Heart right ventricle (tissue), 16 donors: ENCODE results near the gene IFITM1. TPM values are rescaled to one million over a fixed set of nuclear protein-coding genes. Genes with fewer than 3 reads are reported as not detected.
A peak's percentile ranks its signal among the peaks of the same experiment; 100 is the strongest.

Source experiments
- ATAC-seq, 8 donors: fragments of 200-7000 bp; cut with Tn5 transposase; one replicate each; pipeline ENCODE4 v1.9.1; 2020; ENCODE audit warnings: mild to moderate bottlenecking in 8 of 8, moderate library complexity in 8 of 8, moderate number of reproducible peaks in 1 of 8
- DNase-seq, 2 donors: peaks; one replicate each; pipeline ENCODE4 v3.0.0-alpha.2; 2020
- H3K27ac ChIP-seq, 10 donors: fragments of 200-600 bp; sonication (generic) in 2 of 10; one replicate each; pipeline versions ENCODE4 v1.5.0 to v1.8.0; 2020 to 2022; ENCODE audit warnings: mild to moderate bottlenecking in 3 of 10
- H3K27me3 ChIP-seq, 7 donors: fragments of 200-600 bp; one replicate each; pipeline ENCODE4 v1.8.0; 2021 to 2022; ENCODE audit warnings: mild to moderate bottlenecking in 2 of 7
- H3K36me3 ChIP-seq, 9 donors: fragments of 200-600 bp; sonication (generic) in 1 of 9; one replicate each; pipeline versions ENCODE4 v1.5.0 to v1.8.0; 2020 to 2022; ENCODE audit warnings: mild to moderate bottlenecking in 2 of 9
- H3K4me1 ChIP-seq, 9 donors: fragments of 200-600 bp; sonication (generic) in 1 of 9; one replicate each; pipeline versions ENCODE4 v1.5.0 to v1.8.0; 2020 to 2022; ENCODE audit warnings: mild to moderate bottlenecking in 4 of 9
- H3K4me3 ChIP-seq, 10 donors: fragments of 200-600 bp; sonication (generic) in 2 of 10; one replicate each; pipeline versions ENCODE4 v1.5.0 to v1.8.0; 2020 to 2022; ENCODE audit warnings: mild to moderate bottlenecking in 7 of 10, moderate library complexity in 2 of 10
- H3K9me3 ChIP-seq, 11 donors: fragments of 200-600 bp in 10 of 11; sonication (generic) in 2 of 11; one replicate each; pipeline versions ENCODE4 v1.5.0 to v1.8.0; 2013 to 2022; ENCODE audit warnings: mild to moderate bottlenecking in 2 of 11, control low read depth in 1 of 11, moderate library complexity in 1 of 11
- WGBS, 2 donors: extraction: QIAGEN DNeasy Blood & Tissue Kit; methylation state at CpG; one replicate each; pipeline ENCODE4 v1.1.7; 2013; ENCODE audit warnings: inconsistent platforms in 1 of 2; 5-methylcytosine and 5-hydroxymethylcytosine counted together
- intact Hi-C, 10 donors: fragments of 100-400 bp; cut with DNase I; formaldehyde crosslinking; loops; one replicate each; pipeline versions ENCODE4 v1.11.1 to v1.14.2; 2022
- long read RNA-seq, 3 donors: library from polyadenylated mRNA; unstranded; transcript quantifications; one replicate each; pipeline ENCODE4 v2.0.0, GENCODE V29; 2020 to 2021
- polyA plus RNA-seq, 2 donors: library from polyadenylated mRNA; stranded (reverse); fragments of 200-250 nt; gene quantifications; one replicate each; pipeline ENCODE4 v1.2.3, GENCODE V29; 2013
- total RNA-seq, 10 donors: library from RNA; stranded (reverse); fragmentation: NEBNext Ultra II Directional in 3 of 10; extraction: Animal tissue kit (Norgen Biotek cat#: 25700) in 3 of 10; gene quantifications; one replicate each; pipeline versions ENCODE4 v1.2.1 to v1.2.4, GENCODE V29; 2021 to 2023
- TF ChIP-seq, protein P1 (sequence below), 9 donors: fragments of 200-600 bp; sonication (generic) in 2 of 9; IDR thresholded peaks; one replicate each; pipeline versions ENCODE4 v1.5.0 to v1.8.0; 2021 to 2022; ENCODE audit warnings: antibody characterized with exemption in 9 of 9, mild to moderate bottlenecking in 5 of 9, moderate library complexity in 1 of 9
- donor health status: Arrhythmogenic right ventricular cardiomyopathy.
- donor health status: ischemic (EF 13 %, LVEDD 7.1; RV severe dilation, severe dysfunction).
- donor health status: healthy with polysubstance abuse.
- donor health status: DM: no; HTN: yes; CAD: no.
- donor health status: DM: no; HTN: no; CAD: no.
- donor health status: ischemic (EF 25% LVEDD 6.9; RV normal size, moderate dysfunction).
- donor health status: ischemic (EF 25% LVEDD 5.7; RV mildly dilated, moderate dysfunction).
- donor health status: healthy.
- donor health status: DM: yes; HTN: yes; CAD: no.
- donor health status: Ischemic cardiomyopathy.
- donor health status: ischemic (EF 35%, LVEDD 5.7; RV mildly dilated, moderate dysfunction).
- donor health status: nonischemic (EF 11% LVEDD 7.7; RV severe dilation, severe dysfunction).
- donor health status: DM: yes; HTN: yes; CAD: no.
- donor health status: PGD.
- donor health status: ischemic (EF 29% LVEDD 5.4; RV normal size, mild dysfunction).
- donor health status: nonischemic (EF 23%, LVEDD 6.1; RV moderate dilation, normal function).

Gene IFITM1
- total RNA-seq = 100 to 1,000 TPM in 4 of 10 donors, 10 to 100 TPM in 6; 51.6 to 182 (median 94.9) TPM
- polyA plus RNA-seq = 100 to 1,000 TPM; 235 to 427 TPM
- long read RNA-seq, donor 1, transcript IFITM1-202 (2 exons, 855 nt) = major isoform, 80 of 93 reads
- long read RNA-seq, donor 1, partial matches to known transcripts = 0 of 93 reads
- long read RNA-seq, donor 1, other reads (novel, unspliced or antisense) = 13 of 93 reads
- long read RNA-seq, donor 2, transcript IFITM1-202 (2 exons, 855 nt) = major isoform, 66 of 81 reads
- long read RNA-seq, donor 2, partial matches to known transcripts = 0 of 81 reads
- long read RNA-seq, donor 2, other reads (novel, unspliced or antisense) = 15 of 81 reads
- long read RNA-seq, donor 3, transcript IFITM1-202 (2 exons, 855 nt) = major isoform, 22 of 22 reads
- long read RNA-seq, donor 3, partial matches to known transcripts = 0 of 22 reads
- long read RNA-seq, donor 3, other reads (novel, unspliced or antisense) = 0 of 22 reads

- DNase-seq = peak; percentile 22 to 65
- intact Hi-C loops = loop anchor here in 4 of 10 donors (2.0 to 10.0 kb wide), 3 partner anchors 39 to 59 kb away; no protein-coding TSS in a partner anchor
- peaks cover 6 to 60% (median 40%) of the 10 kb centered on the region in 9 donors for H3K4me1 ChIP-seq
- H3K36me3 ChIP-seq = peaks cover 0 to 29% (median 0%) of the 10 kb centered on the region in 9 donors
- ATAC-seq = peak; percentile 5 to 51 (median 29)
- H3K4me3 ChIP-seq = peak within 1 kb of the TSS; percentile 55 to 85 (median 75)
- peak within 1 kb of the TSS; percentile 83 to 99 (median 94) for H3K27ac ChIP-seq
- WGBS, 2 donors = 22 to 28% methylated on average over 18 of the region's 18 CpGs
- TF ChIP-seq, protein P1, sequence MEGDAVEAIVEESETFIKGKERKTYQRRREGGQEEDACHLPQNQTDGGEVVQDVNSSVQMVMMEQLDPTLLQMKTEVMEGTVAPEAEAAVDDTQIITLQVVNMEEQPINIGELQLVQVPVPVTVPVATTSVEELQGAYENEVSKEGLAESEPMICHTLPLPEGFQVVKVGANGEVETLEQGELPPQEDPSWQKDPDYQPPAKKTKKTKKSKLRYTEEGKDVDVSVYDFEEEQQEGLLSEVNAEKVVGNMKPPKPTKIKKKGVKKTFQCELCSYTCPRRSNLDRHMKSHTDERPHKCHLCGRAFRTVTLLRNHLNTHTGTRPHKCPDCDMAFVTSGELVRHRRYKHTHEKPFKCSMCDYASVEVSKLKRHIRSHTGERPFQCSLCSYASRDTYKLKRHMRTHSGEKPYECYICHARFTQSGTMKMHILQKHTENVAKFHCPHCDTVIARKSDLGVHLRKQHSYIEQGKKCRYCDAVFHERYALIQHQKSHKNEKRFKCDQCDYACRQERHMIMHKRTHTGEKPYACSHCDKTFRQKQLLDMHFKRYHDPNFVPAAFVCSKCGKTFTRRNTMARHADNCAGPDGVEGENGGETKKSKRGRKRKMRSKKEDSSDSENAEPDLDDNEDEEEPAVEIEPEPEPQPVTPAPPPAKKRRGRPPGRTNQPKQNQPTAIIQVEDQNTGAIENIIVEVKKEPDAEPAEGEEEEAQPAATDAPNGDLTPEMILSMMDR (IDR thresholded peaks at IDR 0.05) = no peak
- H3K9me3 ChIP-seq = no peaks in the 10 kb centered on the region
- H3K27me3 ChIP-seq = peaks cover 0 to 25% (median 12%) of the 10 kb centered on the region in 7 donors
Observed at GRCh38 chr11:313787-314553, at the start of gene IFITM1. IFITM1 (plus strand) TSS chr11:314040; CDS start chr11:314171, 131 bp downstream.

DNA sequence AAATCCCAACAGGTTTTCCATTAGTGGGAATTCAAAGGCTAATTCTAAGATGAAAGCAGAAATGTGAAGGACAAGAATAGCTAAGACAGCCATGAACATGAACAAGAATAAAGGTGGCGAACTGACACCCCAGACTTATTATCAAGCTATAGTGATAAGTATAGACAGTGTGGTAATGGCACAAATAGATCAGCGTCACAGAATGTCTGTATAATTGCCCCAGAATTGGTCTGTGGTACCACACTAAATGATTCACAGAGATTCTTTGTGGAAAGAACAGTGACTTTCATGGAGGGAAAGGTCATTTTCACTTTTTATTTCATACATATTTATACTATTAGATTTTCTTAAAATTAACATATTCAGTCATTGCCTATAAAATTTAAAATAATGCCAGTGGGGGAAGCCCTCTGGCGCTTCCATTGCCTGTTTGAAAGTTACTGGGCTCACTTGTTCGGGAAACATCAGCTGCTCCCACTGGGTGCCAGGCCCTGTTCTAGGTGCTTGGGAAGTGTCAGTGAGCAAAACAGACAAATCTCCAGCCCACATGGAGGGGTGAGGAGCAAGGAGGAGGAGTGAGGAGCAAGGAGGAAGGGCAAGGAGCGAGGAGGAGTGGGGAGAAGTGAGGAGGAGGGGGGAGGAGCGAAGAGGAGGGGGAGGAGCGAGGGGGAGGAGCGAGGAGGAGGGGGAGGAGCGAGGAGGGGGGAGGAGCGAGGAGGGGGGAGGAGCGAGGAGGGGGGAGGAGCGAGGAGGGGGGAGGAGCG lies 47.0 kb upstream of the IFITM1 start:
- Histone ChIP-seq H3K9me3 (peaks cover 0 to 11% (median 5%) of the 10 kb centered on the region in 11 donors), H3K27ac (no peak overlapping the region), H3K4me1 (peaks cover 0 to 35% (median 0%) of the 10 kb centered on the region in 9 donors), H3K4me3 (no peak overlapping the region), H3K27me3 (peaks cover 0 to 30% (median 11%) of the 10 kb centered on the region in 7 donors), H3K36me3 (no peaks in the 10 kb centered on the region)
- intact Hi-C loops = no loop called here
- DNase-seq (no peak), ATAC-seq (peak in 1 of 8 donors; percentile 20)
- TF ChIP-seq, protein P1 (IDR thresholded peaks at IDR 0.05) = no peak
- 85 to 88% methylated on average over 4 to 5 of the region's 13 CpGs for WGBS, 2 donors

GRCh38 chr11:267491-267994 lies 46.3 kb upstream of the IFITM1 start:
- peaks cover 0 to 35% (median 0%) of the 10 kb centered on the region in 9 donors for H3K4me1 ChIP-seq
- H3K27ac ChIP-seq = peak overlapping the region in 7 of 10 donors; percentile 42 to 97 (median 65)
- TF ChIP-seq, protein P1 (IDR thresholded peaks at IDR 0.05) = no peak
- peaks cover 0 to 11% (median 5%) of the 10 kb centered on the region in 11 donors for H3K9me3 ChIP-seq
- intact Hi-C loops = no loop called here
- peak overlapping the region in 6 of 10 donors; percentile 22 to 55 (median 34) for H3K4me3 ChIP-seq
- 70 to 74% methylated on average over 17 of the region's 18 CpGs for WGBS, 2 donors
- H3K27me3 ChIP-seq = peaks cover 0 to 32% (median 14%) of the 10 kb centered on the region in 7 donors
- ATAC-seq (peak; percentile 37 to 69 (median 45)), DNase-seq (no peak)
- H3K36me3 ChIP-seq = no peaks in the 10 kb centered on the region
